Measurements from ENCODE around the gene CD93.

GRCh38 chr20:23118144-23118543 lies 32.0 kb upstream of the CD93 start:
- TF ChIP-seq CTCF (conservative IDR thresholded peaks at IDR 0.05 in 1 of 2, IDR thresholded peaks at IDR 0.05 in 1 of 2; ENCODE audit: extremely low read depth in 1 of 2, insufficient read depth in 1 of 2, low read depth in 1 of 2, low read length in 2 of 2): no peak
- TF ChIP-seq EZH2 (IDR thresholded peaks at IDR 0.05; ENCODE audit: borderline replicate concordance, low read length): no peak
